ENCODE measurements around the gene DCDC1.

DNA sequence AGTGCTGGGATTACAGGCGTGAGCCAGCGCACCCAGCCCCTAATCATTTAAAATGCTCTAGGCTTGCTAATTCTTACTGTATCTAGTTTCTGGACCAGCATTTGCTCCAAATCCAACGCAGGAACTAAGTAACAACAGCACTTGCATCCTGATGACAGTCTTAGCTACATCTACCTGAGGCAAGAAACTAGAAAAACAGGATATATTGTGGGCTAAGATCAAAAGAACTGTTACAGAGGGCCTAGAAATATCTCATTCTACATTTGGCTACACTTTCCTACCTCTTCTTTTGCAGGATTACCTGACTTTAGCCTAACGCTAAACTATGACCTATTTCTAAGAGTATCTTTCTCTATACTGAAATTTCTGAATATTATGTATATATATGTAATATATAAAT, 7.8 kb downstream of the DCDC1 start:
- TF ChIP-seq, protein P1, sequence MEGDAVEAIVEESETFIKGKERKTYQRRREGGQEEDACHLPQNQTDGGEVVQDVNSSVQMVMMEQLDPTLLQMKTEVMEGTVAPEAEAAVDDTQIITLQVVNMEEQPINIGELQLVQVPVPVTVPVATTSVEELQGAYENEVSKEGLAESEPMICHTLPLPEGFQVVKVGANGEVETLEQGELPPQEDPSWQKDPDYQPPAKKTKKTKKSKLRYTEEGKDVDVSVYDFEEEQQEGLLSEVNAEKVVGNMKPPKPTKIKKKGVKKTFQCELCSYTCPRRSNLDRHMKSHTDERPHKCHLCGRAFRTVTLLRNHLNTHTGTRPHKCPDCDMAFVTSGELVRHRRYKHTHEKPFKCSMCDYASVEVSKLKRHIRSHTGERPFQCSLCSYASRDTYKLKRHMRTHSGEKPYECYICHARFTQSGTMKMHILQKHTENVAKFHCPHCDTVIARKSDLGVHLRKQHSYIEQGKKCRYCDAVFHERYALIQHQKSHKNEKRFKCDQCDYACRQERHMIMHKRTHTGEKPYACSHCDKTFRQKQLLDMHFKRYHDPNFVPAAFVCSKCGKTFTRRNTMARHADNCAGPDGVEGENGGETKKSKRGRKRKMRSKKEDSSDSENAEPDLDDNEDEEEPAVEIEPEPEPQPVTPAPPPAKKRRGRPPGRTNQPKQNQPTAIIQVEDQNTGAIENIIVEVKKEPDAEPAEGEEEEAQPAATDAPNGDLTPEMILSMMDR (IDR thresholded peaks at IDR 0.05), result no peak
- no peak for TF ChIP-seq POLR2A (IDR thresholded peaks at IDR 0.05)

Measured in lower leg skin (tissue), 3 donors.